ENCODE measurements around the gene ANKRD52. TPM values are rescaled to one million over a fixed set of nuclear protein-coding genes. Genes with fewer than 3 reads are reported as not detected.
A peak's percentile ranks its signal among the peaks of the same experiment; 100 is the strongest.

Gene ANKRD52
- total RNA-seq, 3 donors from 2014 or later, result 35.6 to 53.8 (median 43.1) TPM

DNA sequence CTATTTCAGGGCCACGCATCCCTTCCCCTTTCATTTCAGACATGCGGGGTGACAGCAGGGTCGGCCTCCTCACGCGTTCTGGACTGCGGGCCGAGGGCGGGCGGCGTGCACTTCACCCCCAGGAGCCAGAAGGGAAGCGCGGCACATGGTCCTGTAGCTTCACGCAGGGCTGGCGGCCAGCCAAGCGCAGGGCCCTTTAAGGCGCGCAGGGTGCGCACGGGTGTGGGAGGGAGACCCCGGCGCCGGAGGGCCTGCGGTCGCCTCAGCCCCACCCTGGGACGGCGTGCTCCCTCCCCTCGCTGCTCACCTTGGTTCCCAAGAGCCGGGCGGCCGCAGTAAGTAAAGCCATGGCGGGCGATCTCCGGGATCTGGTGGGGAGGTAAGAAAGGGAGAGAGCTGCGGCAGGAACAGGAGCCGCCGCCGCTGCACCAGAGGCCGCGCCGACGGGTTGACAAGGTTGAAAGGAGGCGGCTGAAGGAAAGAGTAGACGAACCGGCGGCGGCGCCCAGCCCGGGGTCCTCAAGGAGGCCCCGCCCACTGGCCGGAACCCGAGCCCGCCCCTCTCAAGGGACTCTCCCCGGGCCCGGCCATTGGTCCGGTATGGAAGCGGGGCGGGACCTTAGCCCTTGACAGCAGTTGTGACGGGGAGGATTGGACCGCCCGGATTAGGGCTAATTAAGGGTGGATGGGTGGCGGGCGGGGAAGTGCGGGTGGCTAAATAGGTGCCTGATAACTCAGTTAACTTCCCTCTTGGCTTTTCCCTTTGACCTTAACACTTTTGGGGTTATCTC lies 41.9 kb upstream of the ANKRD52 start, which contains the start of gene CS:
Gene CS (minus strand): TSS at position 478 of the 791 bp plus-strand sequence. CDS start 129 bp downstream, at position 349.
- intact Hi-C loops (cut with DNase I, micrococcal nuclease), result no loop called here
- peak; percentile 96 for ATAC-seq

GRCh38 chr12:56299308-56299852 lies 41.2 kb upstream of the ANKRD52 start:
- TF ChIP-seq, protein P1, sequence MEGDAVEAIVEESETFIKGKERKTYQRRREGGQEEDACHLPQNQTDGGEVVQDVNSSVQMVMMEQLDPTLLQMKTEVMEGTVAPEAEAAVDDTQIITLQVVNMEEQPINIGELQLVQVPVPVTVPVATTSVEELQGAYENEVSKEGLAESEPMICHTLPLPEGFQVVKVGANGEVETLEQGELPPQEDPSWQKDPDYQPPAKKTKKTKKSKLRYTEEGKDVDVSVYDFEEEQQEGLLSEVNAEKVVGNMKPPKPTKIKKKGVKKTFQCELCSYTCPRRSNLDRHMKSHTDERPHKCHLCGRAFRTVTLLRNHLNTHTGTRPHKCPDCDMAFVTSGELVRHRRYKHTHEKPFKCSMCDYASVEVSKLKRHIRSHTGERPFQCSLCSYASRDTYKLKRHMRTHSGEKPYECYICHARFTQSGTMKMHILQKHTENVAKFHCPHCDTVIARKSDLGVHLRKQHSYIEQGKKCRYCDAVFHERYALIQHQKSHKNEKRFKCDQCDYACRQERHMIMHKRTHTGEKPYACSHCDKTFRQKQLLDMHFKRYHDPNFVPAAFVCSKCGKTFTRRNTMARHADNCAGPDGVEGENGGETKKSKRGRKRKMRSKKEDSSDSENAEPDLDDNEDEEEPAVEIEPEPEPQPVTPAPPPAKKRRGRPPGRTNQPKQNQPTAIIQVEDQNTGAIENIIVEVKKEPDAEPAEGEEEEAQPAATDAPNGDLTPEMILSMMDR (IDR thresholded peaks at IDR 0.05), result no peak
- ATAC-seq (peak; percentile 58), DNase-seq (peak in 2 of 3 donors; percentile 52 to 72)
- intact Hi-C loops (cut with DNase I, micrococcal nuclease), result no loop called here
- no peaks in the 10 kb centered on the region for H3K9me3 ChIP-seq
- H3K4me1 ChIP-seq (ENCODE audit: low read depth), result peaks cover 41% of the 10 kb centered on the region
- no peaks in the 10 kb centered on the region for H3K36me3 ChIP-seq (ENCODE audit: low read depth)
- H3K4me3 ChIP-seq, result peak overlapping the region; percentile 49

More for the DNA sequence above, 41.9 kb upstream of the ANKRD52 start, which contains the start of gene CS:
- no peaks in the 10 kb centered on the region for H3K9me3 ChIP-seq
- H3K4me3 ChIP-seq, result peak within 1 kb of the TSS; percentile 49
- no peaks in the 10 kb centered on the region for H3K36me3 ChIP-seq (ENCODE audit: low read depth)
- TF ChIP-seq, protein P1 (IDR thresholded peaks at IDR 0.05), result no peak
- DNase-seq, result peak; percentile 99
- peaks cover 41% of the 10 kb centered on the region for H3K4me1 ChIP-seq (ENCODE audit: low read depth)

DNA sequence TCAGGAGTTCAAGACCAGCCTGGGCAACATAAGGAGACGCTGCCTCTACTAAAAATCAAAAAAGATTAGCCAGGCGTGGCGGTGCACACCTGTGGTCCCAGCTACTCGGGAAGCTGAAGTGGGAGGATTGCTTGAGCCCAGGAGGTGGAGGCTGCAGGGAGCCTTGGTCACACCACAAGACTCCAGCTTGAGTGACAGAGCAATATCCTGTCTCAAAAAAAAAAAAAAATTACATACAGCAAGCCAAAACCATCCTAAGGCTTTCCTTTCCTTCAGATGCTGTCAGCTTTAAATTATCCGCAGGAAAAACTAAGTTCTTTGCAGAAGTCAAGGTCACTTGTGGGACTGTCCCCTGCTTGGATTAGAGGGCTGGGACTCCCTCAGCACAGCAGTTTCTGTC lies 40.6 kb upstream of the ANKRD52 start:
- intact Hi-C loops (cut with DNase I, micrococcal nuclease), result no loop called here
- TF ChIP-seq, protein P1 (IDR thresholded peaks at IDR 0.05), result no peak

GRCh38 chr12:56297400-56297799 lies 39.2 kb upstream of the ANKRD52 start:
- Histone ChIP-seq H3K4me3 (no peak overlapping the region), H3K36me3 (ENCODE audit: low read depth) (no peaks in the 10 kb centered on the region), H3K9me3 (no peaks in the 10 kb centered on the region), H3K4me1 (ENCODE audit: low read depth) (peaks cover 41% of the 10 kb centered on the region)
- ATAC-seq (no peak), DNase-seq (no peak)
- TF ChIP-seq, protein P1 (IDR thresholded peaks at IDR 0.05), result no peak
- intact Hi-C loops (cut with DNase I, micrococcal nuclease), result no loop called here

More for the DNA sequence above, 40.6 kb upstream of the ANKRD52 start:
- DNase-seq (no peak), ATAC-seq (no peak)
- H3K4me3 ChIP-seq, result no peak overlapping the region
- H3K4me1 ChIP-seq (ENCODE audit: low read depth), result peaks cover 41% of the 10 kb centered on the region
- no peaks in the 10 kb centered on the region for H3K36me3 ChIP-seq (ENCODE audit: low read depth)
- no peaks in the 10 kb centered on the region for H3K9me3 ChIP-seq

DNA sequence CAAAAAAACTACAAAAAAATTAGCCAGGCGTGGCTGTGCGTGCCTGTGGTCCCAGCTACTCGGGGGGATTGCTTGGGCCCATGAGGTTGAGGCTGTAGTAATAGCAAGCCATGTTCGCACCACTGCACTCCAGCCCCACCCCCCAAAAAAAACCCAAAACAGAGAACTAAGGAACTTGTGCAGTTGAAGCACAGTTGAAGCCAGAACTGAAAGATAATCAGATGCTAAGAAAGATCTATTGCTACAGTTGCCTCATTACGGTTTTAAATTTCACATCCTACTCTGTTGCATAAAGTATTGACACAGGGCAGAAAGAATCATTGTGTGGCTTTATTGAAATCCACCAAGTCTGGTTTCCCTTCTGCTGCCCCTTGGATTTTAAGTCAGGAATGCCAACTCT lies 38.1 kb upstream of the ANKRD52 start:
- Histone ChIP-seq H3K4me1 (ENCODE audit: low read depth) (peaks cover 38% of the 10 kb centered on the region), H3K36me3 (ENCODE audit: low read depth) (no peaks in the 10 kb centered on the region), H3K4me3 (no peak overlapping the region), H3K9me3 (no peaks in the 10 kb centered on the region)
- intact Hi-C loops (cut with DNase I, micrococcal nuclease), result no loop called here
- TF ChIP-seq, protein P1 (IDR thresholded peaks at IDR 0.05), result no peak
- DNase-seq (no peak), ATAC-seq (no peak)
